Measurements from ENCODE around the gene RAET1L.
A peak's percentile ranks its signal among the peaks of the same experiment; 100 is the strongest.

DNA sequence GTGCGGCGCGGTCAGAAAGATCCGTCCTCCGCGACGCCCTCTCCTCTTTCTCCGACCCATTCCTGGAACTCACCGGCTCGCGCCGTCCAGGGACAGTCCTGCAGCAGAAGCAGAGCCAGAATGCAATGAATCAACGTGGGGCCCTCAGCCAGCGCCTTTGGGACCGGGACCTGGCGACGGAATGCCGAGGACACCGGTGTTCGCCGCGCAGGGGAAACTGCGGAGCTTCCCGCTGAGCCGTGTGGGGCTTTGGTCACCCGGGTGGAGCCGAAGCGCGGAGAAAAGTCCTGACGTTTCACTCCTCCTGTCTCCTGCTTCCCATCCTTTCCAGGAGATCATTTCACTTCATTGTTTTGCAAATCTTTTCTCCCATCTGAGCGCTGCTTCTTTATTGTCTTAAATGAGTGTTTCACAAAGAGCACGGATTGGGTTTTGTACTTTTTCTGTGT, 35.1 kb downstream of the RAET1L start:
- TF ChIP-seq, protein P1, sequence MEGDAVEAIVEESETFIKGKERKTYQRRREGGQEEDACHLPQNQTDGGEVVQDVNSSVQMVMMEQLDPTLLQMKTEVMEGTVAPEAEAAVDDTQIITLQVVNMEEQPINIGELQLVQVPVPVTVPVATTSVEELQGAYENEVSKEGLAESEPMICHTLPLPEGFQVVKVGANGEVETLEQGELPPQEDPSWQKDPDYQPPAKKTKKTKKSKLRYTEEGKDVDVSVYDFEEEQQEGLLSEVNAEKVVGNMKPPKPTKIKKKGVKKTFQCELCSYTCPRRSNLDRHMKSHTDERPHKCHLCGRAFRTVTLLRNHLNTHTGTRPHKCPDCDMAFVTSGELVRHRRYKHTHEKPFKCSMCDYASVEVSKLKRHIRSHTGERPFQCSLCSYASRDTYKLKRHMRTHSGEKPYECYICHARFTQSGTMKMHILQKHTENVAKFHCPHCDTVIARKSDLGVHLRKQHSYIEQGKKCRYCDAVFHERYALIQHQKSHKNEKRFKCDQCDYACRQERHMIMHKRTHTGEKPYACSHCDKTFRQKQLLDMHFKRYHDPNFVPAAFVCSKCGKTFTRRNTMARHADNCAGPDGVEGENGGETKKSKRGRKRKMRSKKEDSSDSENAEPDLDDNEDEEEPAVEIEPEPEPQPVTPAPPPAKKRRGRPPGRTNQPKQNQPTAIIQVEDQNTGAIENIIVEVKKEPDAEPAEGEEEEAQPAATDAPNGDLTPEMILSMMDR (optimal IDR thresholded peaks at IDR 0.05 in 1 of 3, IDR thresholded peaks at IDR 0.05 in 1 of 3, conservative IDR thresholded peaks at IDR 0.05 in 1 of 3; ENCODE audit: extremely low read depth in 1 of 3, insufficient read depth in 2 of 3, low read length in 3 of 3), result no peak
- peak; percentile 79 for TF ChIP-seq EZH2 (IDR thresholded peaks at IDR 0.05; ENCODE audit: low read length)
